ENCODE measurements around the gene TMC2. TPM values are rescaled to one million over a fixed set of nuclear protein-coding genes. Genes with fewer than 3 reads are reported as not detected.

The TMC2 gene
- total and polyA plus RNA-seq, 2 of the 8 experiments (the other 6 are each of a cell fraction or from before 2014, with no cell fraction given), result not detected

GRCh38 chr20:2541940-2542339 is 5.6 kb downstream of the TMC2 start:
- no peaks in the 10 kb centered on the region for H3K23me2 ChIP-seq (ENCODE audit: low read depth, low read length)
- ChIA-PET POLR2A (ENCODE audit: partially characterized antibody) (interaction anchor here (0.9 kb wide), 1 partner anchor 110 kb away, joined by 3 read pairs; no protein-coding TSS in a partner anchor), CTCF (ENCODE audit: partially characterized antibody) (no interaction called here)
- TF ChIP-seq NANOG (IDR thresholded peaks at IDR 0.05; ENCODE audit: insufficient read depth, low read depth, low read length, poor library complexity, severe bottlenecking) (no peak), SP4 (IDR thresholded peaks at IDR 0.05; ENCODE audit: low read length) (no peak), GABPA (IDR thresholded peaks at IDR 0.05; ENCODE audit: borderline replicate concordance, insufficient read depth, low read length) (no peak), HDAC2 (IDR thresholded peaks at IDR 0.05; ENCODE audit: borderline replicate concordance in 1 of 2, low read depth in 2 of 2, low read length in 2 of 2) (no peak), MAFK (IDR thresholded peaks at IDR 0.05; ENCODE audit: low read depth, low read length) (no peak)

More at GRCh38 chr20:2541940-2542339, 5.6 kb downstream of the TMC2 start:
- Histone ChIP-seq H3K9ac (replicated peaks in 1 of 4; ENCODE audit: extremely low read depth in 1 of 4, low read depth in 3 of 4, low read length in 3 of 4) (no peak overlapping the region), H2BK120ac (replicated peaks; ENCODE audit: low read depth, low read length) (no peak overlapping the region), H3K79me1 (ENCODE audit: low read depth, low read length) (no peaks in the 10 kb centered on the region), H3K4me1 (replicated peaks in 1 of 4; ENCODE audit: control insufficient read depth in 3 of 4, insufficient read depth in 4 of 4, low read length in 3 of 4) (0 out of 7 replicates have a peak, but pooled peaks cover 0 to 2% (median 0%) of the 10 kb centered on the region in 4 experiments), H3K36me3 (ENCODE audit: control insufficient read depth in 2 of 4, insufficient read depth in 4 of 4, low read length in 3 of 4) (no peaks in the 10 kb centered on the region), H3K4me2 (ENCODE audit: insufficient read depth in 1 of 2, low read depth in 2 of 2, low read length in 2 of 2) (no peak overlapping the region), H3K4ac (replicated peaks; ENCODE audit: insufficient read length, low read depth, low read length) (no peak overlapping the region), H3K23ac (ENCODE audit: insufficient read length) (no peak overlapping the region), H3K14ac (ENCODE audit: insufficient read length) (no peak overlapping the region), H2BK12ac (ENCODE audit: low read depth, low read length) (no peak overlapping the region), H4K8ac (ENCODE audit: extremely low read depth, insufficient read depth, low read length) (no peak overlapping the region), H3K9me3 (ENCODE audit: insufficient read depth in 2 of 2, low read depth in 1 of 2, low read length in 1 of 2) (no peaks in the 10 kb centered on the region), H2BK20ac (ENCODE audit: low read length) (no peak overlapping the region), H2BK15ac (ENCODE audit: low read length) (no peak overlapping the region), H2AK5ac (ENCODE audit: low read depth, low read length) (no peak overlapping the region), H3K79me2 (ENCODE audit: control insufficient read depth in 1 of 2, insufficient read depth in 2 of 2, low read length in 2 of 2) (no peaks in the 10 kb centered on the region), H4K20me1 (replicated peaks in 1 of 2; ENCODE audit: control insufficient read depth in 1 of 2, insufficient read depth in 2 of 2, low read length in 2 of 2) (no peaks in the 10 kb centered on the region), H3K56ac (replicated peaks; ENCODE audit: insufficient read length, low read depth, low read length) (no peak overlapping the region), H2BK5ac (ENCODE audit: low read depth, low read length) (no peak overlapping the region), H4K91ac (replicated peaks; ENCODE audit: insufficient read length, low read length) (no peak overlapping the region), H3K4me3 (ENCODE audit: extremely low read depth in 1 of 4, insufficient read depth in 2 of 4, low read depth in 3 of 4, low read length in 4 of 4) (no peak overlapping the region), H2AFZ (ENCODE audit: low read length) (no peak overlapping the region), H3K27me3 (replicated peaks in 1 of 4; ENCODE audit: control insufficient read depth in 3 of 4, extremely low read depth in 1 of 4, insufficient read depth in 3 of 4, low read length in 3 of 4) (no peaks in the 10 kb centered on the region; a peak in 2 of 7 replicates), H3K27ac (ENCODE audit: low read depth, low read length) (no peak overlapping the region), H3K18ac (ENCODE audit: extremely low read depth, low read length) (no peak overlapping the region), H4K5ac (ENCODE audit: insufficient read length, low read depth, low read length) (no peak overlapping the region)
- no peak for FAIRE-seq
- 75% methylated on average over 2 of the region's 2 CpGs; no CpG with 5 or more reads in 1 of the 2 experiments for WGBS, 2 experiments (ENCODE audit: extremely low coverage in 1 of 2, insufficient coverage in 1 of 2, insufficient read length in 1 of 2, insufficient replicate concordance in 2 of 2, low coverage in 1 of 2, low lambda C conversion rate in 2 of 2, missing lambda C conversion rate in 1 of 2)
- DNase-seq (ENCODE audit: low read depth in 1 of 2, low spot score in 2 of 2), result no peak

Data from H1 (cell line).